IMR-90 (cell line): ENCODE measurements around the gene CCDC30. TPM values are rescaled to one million over a fixed set of nuclear protein-coding genes. Genes with fewer than 3 reads are reported as not detected.

Experiments
- ATAC-seq: fragments of 200-7000 bp; cut with Tn5 transposase; 2 replicates; pipeline ENCODE4 v1.9.1; 2020; ENCODE audit warnings: low read depth, mild to moderate bottlenecking, moderate library complexity
- BruUV-seq: library from RNA; stranded (reverse); fragments of 400-500 nt; replicated peaks from 2 replicates; lab custom pipeline; 2021; lab: Mats Ljungman, UMichigan
- CTCF ChIA-PET: fragments of 300-600 bp; formaldehyde crosslinking; extraction: SDS; loops from one replicate; lab custom pipeline; 2021; ENCODE audit warnings: antibody characterized with exemption; lab: Yijun Ruan, JAX
- POLR2A ChIA-PET: fragments of 300-600 bp; sonication (Branson Sonifier 250); formaldehyde crosslinking; loops from one replicate; lab custom pipeline; 2022; ENCODE audit warnings: antibody characterized with exemption; ENCODE audit not compliant: unreplicated experiment; lab: Charles Lee
- DNase-seq: peaks from one replicate; pipeline ENCODE4 v3.0.0; 2013
- H2AFZ ChIP-seq: replicated peaks from 2 replicates; pipeline ENCODE3; 2013; ENCODE audit warnings: low read length, mild to moderate bottlenecking; ENCODE audit not compliant: poor library complexity
- H2AK5ac ChIP-seq: 2 replicates; pipeline ENCODE4 v1.6.1; 2013; ENCODE audit warnings: low read depth, low read length, inconsistent platforms
- H2AK9ac ChIP-seq: replicated peaks from 2 replicates; pipeline ENCODE3; 2013; ENCODE audit warnings: mild to moderate bottlenecking, low read depth, low read length, moderate library complexity; ENCODE audit not compliant: poor library complexity
- H2BK120ac ChIP-seq: 2 replicates; pipeline ENCODE4 v1.6.1; 2013; ENCODE audit warnings: low read depth, low read length, inconsistent platforms
- H2BK15ac ChIP-seq: 3 replicates; pipeline ENCODE4 v1.6.1; 2013; ENCODE audit warnings: low read depth, low read length, inconsistent platforms
- H2BK20ac ChIP-seq: 2 replicates; pipeline ENCODE4 v1.6.1; 2013; ENCODE audit warnings: low read depth, mild to moderate bottlenecking, inconsistent platforms, low read length, moderate library complexity
- H2BK5ac ChIP-seq: 2 replicates; pipeline ENCODE4 v1.6.1; 2013; ENCODE audit warnings: mild to moderate bottlenecking, low read depth, low read length, inconsistent platforms; ENCODE audit not compliant: poor library complexity, severe bottlenecking
- H3K14ac ChIP-seq: replicated peaks from 2 replicates; pipeline ENCODE4 v1.6.1; 2013; ENCODE audit warnings: low read depth, low read length, inconsistent platforms
- H3K18ac ChIP-seq: 2 replicates; pipeline ENCODE4 v1.6.1; 2013; ENCODE audit warnings: low read depth, low read length, control low read depth
- H3K23ac ChIP-seq: 2 replicates; pipeline ENCODE4 v1.6.1; 2013; ENCODE audit warnings: low read depth, low read length, inconsistent platforms
- H3K27ac ChIP-seq: 2 replicates; pipeline ENCODE4 v1.5.1; 2013; ENCODE audit warnings: mild to moderate bottlenecking, control low read depth, low read length; ENCODE audit not compliant: insufficient read depth
- H3K27me3 ChIP-seq: 2 replicates; pipeline ENCODE4 v1.6.1; 2013; ENCODE audit warnings: low read length; ENCODE audit not compliant: control insufficient read depth, insufficient read depth
- H3K36me3 ChIP-seq: 2 replicates; pipeline ENCODE4 v1.6.1; 2013; ENCODE audit warnings: low read length, mixed read lengths; ENCODE audit not compliant: control insufficient read depth, insufficient read depth
- H3K4ac ChIP-seq: 2 replicates; pipeline ENCODE4 v1.6.1; 2013; ENCODE audit warnings: low read depth, low read length, inconsistent platforms
- H3K4me1 ChIP-seq: 2 replicates; pipeline ENCODE4 v1.6.1; 2013; ENCODE audit warnings: low read length, mixed read lengths; ENCODE audit not compliant: control insufficient read depth, insufficient read depth
- H3K4me2 ChIP-seq: 2 replicates; pipeline ENCODE4 v1.6.1; 2013; ENCODE audit warnings: low read depth, mild to moderate bottlenecking, control low read depth, low read length, moderate library complexity
- H3K4me3 ChIP-seq: 2 replicates; pipeline ENCODE4 v1.5.1; 2013; ENCODE audit warnings: low read depth, mild to moderate bottlenecking, control low read depth, low read length, moderate library complexity; ENCODE audit not compliant: insufficient read depth
- H3K56ac ChIP-seq: 2 replicates; pipeline ENCODE4 v1.6.1; 2013; ENCODE audit warnings: low read length, inconsistent platforms; ENCODE audit not compliant: insufficient read depth; ENCODE audit errors: extremely low read depth
- H3K79me1 ChIP-seq, 2 experiments: 2 replicates each; pipeline ENCODE4 v1.6.1; 2013; ENCODE audit warnings: low read length in 2 of 2, inconsistent platforms in 1 of 2, low read depth in 1 of 2
- H3K9ac ChIP-seq: 2 replicates; pipeline ENCODE4 v1.6.1; 2013; ENCODE audit warnings: low read depth, low read length, control low read depth
- H3K9me1 ChIP-seq: 2 replicates; pipeline ENCODE4 v1.6.1; 2013; ENCODE audit warnings: low read length, inconsistent platforms; ENCODE audit not compliant: insufficient read depth
- H3K9me3 ChIP-seq: 2 replicates; pipeline ENCODE4 v1.6.1; 2013; ENCODE audit warnings: low read length; ENCODE audit not compliant: control insufficient read depth, insufficient read depth
- H4K20me1 ChIP-seq: 2 replicates; pipeline ENCODE4 v1.6.1; 2013; ENCODE audit warnings: low read length, inconsistent platforms; ENCODE audit not compliant: insufficient read depth
- H4K5ac ChIP-seq: 2 replicates; pipeline ENCODE4 v1.6.1; 2013; ENCODE audit warnings: mild to moderate bottlenecking, low read depth, low read length, control low read depth
- H4K8ac ChIP-seq, 2 experiments: 2 replicates each; pipeline ENCODE4 v1.6.1; 2013; ENCODE audit warnings: low read depth in 2 of 2, low read length in 2 of 2, control low read depth in 1 of 2, inconsistent platforms in 1 of 2
- H4K91ac ChIP-seq: 2 replicates; pipeline ENCODE4 v1.6.1; 2013; ENCODE audit warnings: low read depth, low read length, inconsistent platforms; ENCODE audit not compliant: insufficient read depth
- BHLHE40 ChIP-seq: fragments of 150-350 bp; IDR thresholded peaks from 2 replicates; pipeline ENCODE4 v1.6.1; 2016; ENCODE audit warnings: mild to moderate bottlenecking, low read depth, low read length
- CEBPB ChIP-seq: IDR thresholded peaks from 2 replicates; pipeline ENCODE4 v1.6.1; 2012; ENCODE audit warnings: low read depth, low read length, improper control_type of control experiment
- CHD1 ChIP-seq: IDR thresholded peaks from 2 replicates; pipeline ENCODE4 v1.6.1; 2012; ENCODE audit warnings: low read depth, low read length, improper control_type of control experiment
- CTCF ChIP-seq: conservative IDR thresholded peaks from 2 replicates; pipeline ENCODE4 v1.5.1; 2012; ENCODE audit warnings: mild to moderate bottlenecking, low read depth, low read length, improper control_type of control experiment
- ELK1 ChIP-seq: fragments of 150-350 bp; IDR thresholded peaks from 2 replicates; pipeline ENCODE4 v1.6.1; 2016; ENCODE audit warnings: low read depth, mild to moderate bottlenecking, low read length, moderate library complexity, borderline replicate concordance
- FOS ChIP-seq: fragments of 150-350 bp; IDR thresholded peaks from 2 replicates; pipeline ENCODE4 v1.6.1; 2016; ENCODE audit warnings: low read depth, low read length
- MAFK ChIP-seq: IDR thresholded peaks from 2 replicates; pipeline ENCODE4 v1.6.1; 2012; ENCODE audit warnings: low read depth, low read length, improper control_type of control experiment
- MAZ ChIP-seq: IDR thresholded peaks from 2 replicates; pipeline ENCODE4 v1.6.1; 2012; ENCODE audit warnings: low read depth, mild to moderate bottlenecking, low read length, improper control_type of control experiment, moderate library complexity, borderline replicate concordance
- MXI1 ChIP-seq: IDR thresholded peaks from 2 replicates; pipeline ENCODE4 v1.6.1; 2012; ENCODE audit warnings: low read depth, mild to moderate bottlenecking, low read length, moderate library complexity, borderline replicate concordance
- NFE2L2 ChIP-seq: fragments of 150-350 bp; IDR thresholded peaks from 2 replicates; pipeline ENCODE4 v1.6.1; 2016; ENCODE audit warnings: low read depth, mild to moderate bottlenecking, low read length
- RCOR1 ChIP-seq: IDR thresholded peaks from 2 replicates; pipeline ENCODE4 v1.6.1; 2012; ENCODE audit warnings: mild to moderate bottlenecking, low read length, improper control_type of control experiment; ENCODE audit not compliant: insufficient replicate concordance
- RFX5 ChIP-seq: IDR thresholded peaks from 2 replicates; pipeline ENCODE4 v1.8.0; 2012; ENCODE audit warnings: low read depth, mild to moderate bottlenecking, low read length, moderate library complexity
- SMC3 ChIP-seq: fragments of 150-350 bp; IDR thresholded peaks from 2 replicates; pipeline ENCODE4 v1.6.1; 2016; ENCODE audit warnings: low read depth, mild to moderate bottlenecking, antibody characterized with exemption, low read length, moderate library complexity
- USF2 ChIP-seq: fragments of 150-350 bp; IDR thresholded peaks from 2 replicates; pipeline ENCODE4 v1.6.1; 2017; ENCODE audit warnings: mild to moderate bottlenecking, antibody characterized with exemption, low read length, low read depth
- WGBS, 2 experiments: methylation state at CpG; one replicate each; pipeline versions ENCODE4 v1.1.5 to v1.1.7; 2013; ENCODE audit warnings: missing lambda C conversion rate in 2 of 2; ENCODE audit not compliant: insufficient read length in 1 of 2; ENCODE audit errors: extremely low coverage in 2 of 2; 5-methylcytosine and 5-hydroxymethylcytosine counted together
- dilution Hi-C: fragments of 300-500 bp; cut with HindIII; formaldehyde crosslinking; loops from one replicate; pipeline ENCODE4 v1.14.3; 2018; ENCODE audit warnings: low sequenced_read_pairs; ENCODE audit not compliant: unreplicated experiment
- in situ Hi-C: fragments of 300-500 bp; cut with MboI; formaldehyde crosslinking; loops from 3 replicates; pipeline ENCODE4 v1.14.3; 2019; ENCODE audit warnings: low sequenced_read_pairs, inconsistent platforms, mixed read lengths
- intact Hi-C: fragments of 100-400 bp; cut with micrococcal nuclease; formaldehyde crosslinking; loops from 2 replicates; pipeline ENCODE4 v1.10.0; 2022
- polyA plus RNA-seq, 3 experiments: library from polyadenylated mRNA; depleted of rRNA; stranded (reverse); fragments of >200 nt; gene quantifications; 2 replicates each; pipeline ENCODE4 v1.2.3, GENCODE V29; 2012; ENCODE audit warnings: low replicate concordance in 1 of 3
- total RNA-seq: library from RNA; depleted of rRNA; stranded (reverse); fragments of >200 nt; gene quantifications from 2 replicates; pipeline ENCODE4 v1.2.3, GENCODE V29; 2012

Gene CCDC30
- total and polyA plus RNA-seq, 2 of the 4 experiments (the other 2 are of a cell fraction) = 0.14 to 0.18 TPM

- CTCF ChIA-PET = no interaction called here
- no peak overlapping the region for H3K4ac ChIP-seq
- no peak overlapping the region for H3K14ac ChIP-seq
- in situ Hi-C loops (no loop called here), dilution Hi-C loops (no loop called here), intact Hi-C loops (no loop called here)
- H2BK5ac ChIP-seq = no peak overlapping the region
- H3K36me3 ChIP-seq = no peaks in the 10 kb centered on the region
- no peak overlapping the region for H2AK5ac ChIP-seq
- no peak overlapping the region for H2AK9ac ChIP-seq
- no peaks in the 10 kb centered on the region for H3K4me1 ChIP-seq
- H4K8ac ChIP-seq = no peak overlapping the region
- DNase-seq = no peak
- H3K9ac ChIP-seq = no peak overlapping the region
- no peak overlapping the region for H4K5ac ChIP-seq
- no peak overlapping the region for H3K4me3 ChIP-seq
- no peak overlapping the region for H3K27ac ChIP-seq
- H2BK120ac ChIP-seq = no peak overlapping the region
- no TSS peak for BruUV-seq
- TF ChIP-seq RCOR1 (no peak), CEBPB (no peak), MAFK (no peak), NFE2L2 (no peak), FOS (no peak), SMC3 (no peak), ELK1 (no peak), CHD1 (no peak), CTCF (no peak), RFX5 (no peak), MAZ (no peak), BHLHE40 (no peak), USF2 (no peak), MXI1 (no peak)
- no peaks in the 10 kb centered on the region for H3K79me1 ChIP-seq
- H3K9me3 ChIP-seq = no peaks in the 10 kb centered on the region
- H4K91ac ChIP-seq = no peak overlapping the region
- 80% methylated on average over 1 of the region's 2 CpGs; no CpG with 5 or more reads in 1 of the 2 experiments for WGBS, 2 experiments
- H3K27me3 ChIP-seq = peaks cover 8% of the 10 kb centered on the region; the same call in 1 of the 2 replicates
- H2BK20ac ChIP-seq = no peak overlapping the region
- no peak overlapping the region for H2AFZ ChIP-seq
- H3K9me1 ChIP-seq = no peaks in the 10 kb centered on the region
- no peak overlapping the region for H3K56ac ChIP-seq
- H3K23ac ChIP-seq = no peak overlapping the region
- ATAC-seq = no peak
- H3K18ac ChIP-seq = no peak overlapping the region
- H4K20me1 ChIP-seq = no peaks in the 10 kb centered on the region
- H3K4me2 ChIP-seq = no peak overlapping the region
- H2BK15ac ChIP-seq = no peak overlapping the region
- POLR2A ChIA-PET = no interaction called here
These were observed 6.6 kb downstream of the CCDC30 start for GRCh38 chr1:42469727-42470126.
